ENCODE measurements around the gene NCOA6. TPM values are rescaled to one million over a fixed set of nuclear protein-coding genes. Genes with fewer than 3 reads are reported as not detected.
"Not testable (repeated sequence)": the region's sequence is repeated elsewhere in the genome, so short reads cannot be mapped to it uniquely, and the experiment has no call there.

Gene NCOA6
- total RNA-seq, 1 donor from 2014 or later: 13.4 TPM

GRCh38 chr20:34842143-34842542, 16.7 kb upstream of the NCOA6 start:
- ATAC-seq (ENCODE audit: poor library complexity): no peak
- DNase-seq: no peak
- intact Hi-C loops (cut with DNase I): no loop called here

DNA sequence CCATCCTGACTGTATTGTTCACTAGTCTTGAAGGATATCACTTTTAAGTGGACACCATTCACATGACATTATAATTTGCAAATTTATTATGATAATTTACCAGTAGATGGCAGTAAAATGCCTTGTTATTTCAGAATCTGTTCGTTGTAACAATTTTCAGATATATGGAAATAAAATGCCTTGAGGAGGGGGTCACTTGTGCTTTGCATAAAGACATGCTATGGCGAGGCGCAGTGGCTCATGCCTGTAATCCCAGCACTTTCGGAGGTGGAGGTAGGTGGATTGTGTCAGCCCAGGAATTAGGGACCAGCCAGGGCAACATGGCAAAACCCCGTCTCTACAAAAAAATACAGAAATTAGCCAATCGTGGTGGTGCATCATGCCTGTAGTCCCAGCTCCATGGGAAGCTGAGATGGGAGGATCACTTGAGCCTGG, 9.0 kb upstream of the NCOA6 start:
- DNase-seq: no peak
- ATAC-seq (ENCODE audit: poor library complexity): peak; percentile 48
- intact Hi-C loops (cut with DNase I): no loop called here

GRCh38 chr20:34831936-34832335, 6.5 kb upstream of the NCOA6 start:
- no peak for DNase-seq

GRCh38 chr20:34829191-34829590, 3.7 kb upstream of the NCOA6 start:
- no peak for ATAC-seq (ENCODE audit: poor library complexity)
- intact Hi-C loops (cut with DNase I): no loop called here
- no peak for DNase-seq

More at GRCh38 chr20:34831936-34832335, 6.5 kb upstream of the NCOA6 start:
- intact Hi-C loops (cut with DNase I): no loop called here
- no peak for ATAC-seq (ENCODE audit: poor library complexity)

GRCh38 chr20:34824806-34825529, 483 bp downstream of the NCOA6 start:
- ATAC-seq (ENCODE audit: poor library complexity) (peak; percentile 79), DNase-seq (peak; percentile 77)
- intact Hi-C loops (cut with DNase I): no loop called here

DNA sequence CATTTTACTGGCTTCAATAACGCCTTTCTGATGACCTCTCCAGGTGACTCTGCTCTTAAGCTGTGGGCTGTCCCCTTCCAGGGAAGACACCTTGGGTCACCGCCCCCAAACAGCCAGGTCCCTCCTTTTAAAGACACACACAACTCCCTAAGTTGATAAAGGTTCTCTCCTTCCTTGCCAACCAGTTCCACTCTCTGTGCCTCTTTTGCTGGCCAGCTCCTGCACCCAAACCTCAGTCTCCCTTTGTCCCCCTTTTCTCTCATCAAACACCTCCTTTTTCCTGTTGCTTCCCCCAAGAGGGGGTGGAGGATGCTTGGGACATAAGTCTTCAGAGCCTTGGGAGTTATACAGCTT, 1.0 kb downstream of the NCOA6 start:
- intact Hi-C loops (cut with DNase I): no loop called here
- ATAC-seq (ENCODE audit: poor library complexity) (peak; percentile 62), DNase-seq (peak; percentile 57)

DNA sequence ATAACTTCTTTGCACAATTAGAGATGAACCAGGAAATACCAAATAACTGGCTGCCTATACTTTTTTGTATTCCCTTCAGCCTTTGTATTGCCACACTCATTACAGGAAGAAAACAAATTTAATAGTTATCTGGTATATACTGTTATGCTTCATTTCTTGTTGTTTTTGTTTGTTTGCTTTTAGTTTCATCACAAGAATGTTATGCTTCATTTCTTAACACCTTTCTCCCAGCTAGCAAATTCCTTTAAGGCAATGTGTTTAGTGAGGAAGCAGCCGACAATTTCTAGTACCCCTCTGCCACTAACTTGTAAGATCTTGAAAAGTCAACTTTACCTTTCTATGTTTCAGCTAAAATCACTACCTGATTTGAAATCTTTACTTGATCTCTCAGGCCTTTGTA, 1.4 kb downstream of the NCOA6 start:
- intact Hi-C loops (cut with DNase I): no loop called here
- no peak for DNase-seq
- no peak for ATAC-seq (ENCODE audit: poor library complexity)

DNA sequence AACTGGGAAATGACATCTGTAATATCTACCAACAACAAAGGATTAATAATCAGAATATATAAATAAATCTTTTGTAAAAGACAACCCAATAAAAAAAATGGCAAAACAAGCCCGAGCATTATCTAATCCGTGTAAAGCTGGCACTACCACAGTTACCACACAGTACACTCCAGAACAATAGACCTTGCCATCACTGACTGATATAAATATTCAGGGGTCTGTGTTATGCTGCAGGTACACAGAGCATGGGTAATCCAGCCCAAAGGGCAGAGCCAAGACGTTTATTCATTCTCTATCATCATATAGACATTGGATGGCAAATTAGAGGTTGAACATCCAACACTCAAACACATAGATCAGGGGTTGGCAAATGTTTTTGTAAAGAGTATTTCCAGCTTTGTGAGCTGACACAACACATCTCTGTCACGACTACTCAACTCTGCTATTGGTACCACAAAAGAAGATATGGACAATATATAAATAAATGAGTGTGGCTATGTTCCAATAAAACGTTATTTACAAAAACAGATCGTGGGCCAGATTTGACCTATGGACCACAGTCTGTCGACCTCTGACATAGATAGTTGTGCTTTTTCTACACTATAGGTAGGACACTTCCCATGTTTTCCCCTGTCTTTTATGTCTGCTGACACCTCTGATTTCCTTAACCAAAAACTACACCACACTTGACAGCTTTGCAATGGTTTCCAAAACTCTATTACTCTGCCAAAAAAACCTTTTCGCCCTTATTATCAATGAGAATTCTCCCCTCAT, 4.5 kb downstream of the NCOA6 start:
- ATAC-seq (ENCODE audit: poor library complexity): no peak
- no peak for DNase-seq
- intact Hi-C loops (cut with DNase I): no loop called here

DNA sequence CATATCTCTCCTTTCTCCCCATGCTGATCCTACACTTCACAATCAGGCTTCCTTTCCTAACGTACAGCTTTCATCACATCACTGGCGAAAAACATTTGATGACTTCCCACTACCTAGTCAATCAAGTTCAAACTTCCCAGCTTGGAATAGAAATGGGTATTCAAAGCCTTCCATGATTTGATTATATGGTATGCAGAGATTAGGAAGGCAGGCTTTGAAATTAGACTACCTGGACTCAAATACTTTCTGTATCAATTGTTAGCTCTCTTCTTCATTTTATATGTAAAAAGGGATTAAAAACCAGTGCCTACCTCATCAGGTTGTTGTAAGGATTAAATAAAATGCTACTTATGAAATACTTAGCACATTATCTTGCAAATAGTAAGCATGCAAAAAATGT, 7.7 kb downstream of the NCOA6 start:
- no peak for DNase-seq
- intact Hi-C loops (cut with DNase I): no loop called here
- ATAC-seq (ENCODE audit: poor library complexity): no peak

DNA sequence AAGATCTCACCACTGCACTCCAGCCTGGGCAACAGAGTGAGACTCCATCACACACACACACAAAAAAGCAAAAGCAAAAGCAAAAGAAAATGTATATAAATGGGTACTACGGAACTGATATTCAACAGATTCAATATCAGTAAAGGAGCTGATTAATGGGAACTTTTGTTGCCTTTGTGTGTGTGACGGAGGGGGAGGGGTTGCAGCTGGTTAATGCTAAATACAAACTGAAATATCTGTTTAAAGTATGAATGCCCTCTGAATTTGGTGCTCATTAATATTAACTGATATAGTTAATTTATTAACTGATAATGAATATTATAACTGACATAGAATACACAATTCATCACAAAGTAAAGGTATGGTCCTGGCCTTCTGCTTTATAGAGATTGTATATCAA, 8.4 kb downstream of the NCOA6 start:
- ATAC-seq (ENCODE audit: poor library complexity): no peak
- no peak for DNase-seq
- intact Hi-C loops (cut with DNase I): no loop called here

GRCh38 chr20:34815636-34816035, 9.8 kb downstream of the NCOA6 start:
- intact Hi-C loops (cut with DNase I): no loop called here
- DNase-seq (no peak), ATAC-seq (ENCODE audit: poor library complexity) (no peak)

- intact Hi-C loops (cut with DNase I): no loop called here
- no peak for ATAC-seq (ENCODE audit: poor library complexity)
Measured at GRCh38 chr20:34808583-34808982, 16.9 kb downstream of the NCOA6 start.

DNA sequence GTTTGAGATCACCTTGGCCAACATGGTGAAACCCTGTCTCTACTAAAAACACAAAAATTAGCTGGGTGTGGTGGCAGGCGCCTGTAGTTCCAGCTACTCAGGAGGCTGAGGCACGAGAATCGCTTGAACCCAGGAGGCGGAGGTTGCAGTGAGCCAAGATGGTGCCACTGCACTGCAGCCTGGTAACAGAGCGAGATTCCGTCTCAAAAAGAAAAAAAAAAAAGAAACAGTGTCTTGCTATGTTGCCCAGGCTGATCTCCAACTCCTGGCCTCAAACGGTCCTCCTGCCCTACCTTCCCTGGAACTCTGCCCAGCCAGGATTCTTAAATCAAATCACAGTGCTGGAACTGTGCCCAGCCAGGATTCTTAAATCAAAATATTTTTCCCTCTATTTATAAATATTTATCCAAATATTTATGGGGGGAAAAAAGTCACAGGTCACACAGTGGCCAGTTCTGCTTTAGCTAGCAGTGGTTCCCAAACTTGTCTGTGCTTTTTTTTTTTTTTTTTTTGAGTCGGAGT, 17.4 kb downstream of the NCOA6 start:
- DNase-seq; ATAC-seq (ENCODE audit: poor library complexity); intact Hi-C loops (cut with DNase I): not testable (repeated sequence)

More at GRCh38 chr20:34808583-34808982, 16.9 kb downstream of the NCOA6 start:
- no peak for DNase-seq

DNA sequence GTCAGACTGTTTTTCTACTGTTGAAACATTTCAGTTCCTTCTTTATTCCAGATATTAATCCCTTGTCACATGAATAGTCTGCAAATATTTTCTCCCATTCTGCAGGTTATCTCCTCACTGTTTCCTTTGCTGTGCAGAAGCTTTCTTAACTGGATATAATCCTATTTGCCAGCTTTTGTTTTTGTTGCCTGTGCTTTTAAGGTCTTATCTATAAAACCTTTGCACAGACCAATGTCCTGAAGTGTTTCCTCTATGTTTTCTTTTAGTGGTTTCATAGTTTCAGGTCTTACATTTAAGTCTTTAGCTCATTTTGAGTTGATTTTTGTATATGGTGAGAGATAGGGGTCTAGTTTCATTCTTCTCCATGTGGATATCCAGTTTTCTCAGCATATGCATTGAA, 19.2 kb downstream of the NCOA6 start:
- ATAC-seq (ENCODE audit: poor library complexity): no peak
- intact Hi-C loops (cut with DNase I): no loop called here

GRCh38 chr20:34798871-34799270, 26.6 kb downstream of the NCOA6 start:
- intact Hi-C loops (cut with DNase I): no loop called here
- no peak for ATAC-seq (ENCODE audit: poor library complexity)

More for the DNA sequence above, 19.2 kb downstream of the NCOA6 start:
- no peak for DNase-seq

DNA sequence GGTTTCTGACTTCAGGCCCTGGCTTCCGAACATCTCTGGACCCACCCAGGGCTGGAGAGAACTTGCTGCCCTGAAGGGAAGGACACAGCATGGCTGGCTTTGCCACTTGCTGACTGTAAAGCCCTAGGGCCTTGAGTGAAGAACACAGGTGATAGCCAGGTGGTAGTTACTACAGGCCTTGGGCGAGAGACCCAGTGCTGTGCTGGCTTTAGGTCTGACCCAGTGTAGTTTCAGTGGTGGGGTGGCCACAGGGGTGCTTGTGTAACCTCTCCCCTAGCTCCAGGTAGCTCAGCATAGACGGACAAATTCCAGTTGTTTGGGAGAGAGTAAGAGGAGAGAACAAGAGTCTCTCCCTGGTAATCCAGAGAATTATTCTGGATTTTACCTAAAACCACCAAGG, 27.1 kb downstream of the NCOA6 start:
- DNase-seq: no peak
- ATAC-seq (ENCODE audit: poor library complexity): no peak
- intact Hi-C loops (cut with DNase I): no loop called here

More at GRCh38 chr20:34798871-34799270, 26.6 kb downstream of the NCOA6 start:
- DNase-seq: no peak

GRCh38 chr20:34797012-34797995, 28.1 kb downstream of the NCOA6 start:
- ATAC-seq (ENCODE audit: poor library complexity) (no peak), DNase-seq (no peak)
- intact Hi-C loops (cut with DNase I): no loop called here

DNA sequence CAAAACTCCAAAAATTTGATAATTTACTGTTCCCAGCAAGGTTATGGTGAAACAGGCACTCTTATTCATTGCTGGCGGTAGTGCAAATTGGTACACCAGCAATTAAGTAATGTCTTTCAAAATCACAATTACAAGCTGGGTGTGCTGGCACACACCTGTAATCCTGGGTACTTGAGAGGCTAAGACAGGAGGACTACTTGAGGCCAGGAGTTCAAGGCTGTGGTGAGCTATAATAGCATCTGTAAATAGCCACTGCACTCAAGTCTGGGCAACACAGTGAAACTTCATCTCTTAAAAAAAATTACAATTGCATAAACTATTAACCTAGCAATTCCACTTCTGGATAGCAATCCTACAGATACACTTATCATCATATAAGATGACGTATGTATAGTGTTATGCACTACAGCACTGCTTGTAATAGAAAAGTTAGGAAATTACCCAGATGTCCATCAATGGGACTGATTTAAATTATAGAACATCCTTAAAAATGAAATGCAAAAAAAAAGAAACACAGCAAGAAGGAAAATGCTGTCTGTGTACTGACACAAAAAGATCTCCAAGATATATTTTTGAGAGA, 31.4 kb downstream of the NCOA6 start:
- intact Hi-C loops (cut with DNase I): no loop called here
- no peak for ATAC-seq (ENCODE audit: poor library complexity)
- DNase-seq: no peak
